GM23338 (cell line): ENCODE measurements around the gene SLC30A1.

Experiments used
- CREB1 ChIP-seq: fragments of 250-450 bp; sonication (Bioruptor Pico); IDR thresholded peaks from 2 replicates; pipeline ENCODE4 v1.5.0; 2020; ENCODE audit warnings: low read depth, mild to moderate bottlenecking, moderate library complexity
- CTCF ChIP-seq, 2 experiments: fragments of 200-600 bp in 1 of 2; sonication (generic) in 1 of 2; conservative IDR thresholded peaks; 2 replicates each; pipeline versions ENCODE4 v1.5.1 to v1.6.1; 2016 to 2017; ENCODE audit warnings: antibody characterized with exemption in 2 of 2, low read depth in 2 of 2, mild to moderate bottlenecking in 2 of 2, moderate library complexity in 1 of 2
- EZH2 ChIP-seq: fragments of 200-600 bp; sonication (generic); IDR thresholded peaks from one replicate; pipeline ENCODE4 v1.8.0; 2017; ENCODE audit warnings: antibody characterized with exemption, mild to moderate bottlenecking, low read depth; ENCODE audit not compliant: unreplicated experiment
- EZH2phosphoT487 ChIP-seq: fragments of 200-600 bp; sonication (generic); IDR thresholded peaks from one replicate; pipeline ENCODE4 v1.8.1; 2018; ENCODE audit warnings: antibody characterized with exemption; ENCODE audit not compliant: unreplicated experiment
- JUNB ChIP-seq: IDR thresholded peaks from one replicate; pipeline ENCODE4 v1.6.1; 2016; ENCODE audit warnings: antibody characterized with exemption; ENCODE audit not compliant: unreplicated experiment
- NANOG ChIP-seq: IDR thresholded peaks from 2 replicates; pipeline ENCODE4 v1.6.1; 2016; ENCODE audit warnings: antibody characterized with exemption, borderline replicate concordance
- POLR2AphosphoS5 ChIP-seq: IDR thresholded peaks from 2 replicates; pipeline ENCODE4 v1.6.1; 2016; ENCODE audit warnings: antibody characterized with exemption, low read depth
- REST ChIP-seq: IDR thresholded peaks from one replicate; pipeline ENCODE4 v1.6.1; 2018; ENCODE audit warnings: antibody characterized with exemption; ENCODE audit not compliant: unreplicated experiment
- STAT1 ChIP-seq: IDR thresholded peaks from one replicate; pipeline ENCODE4 v1.6.1; 2016; ENCODE audit warnings: antibody characterized with exemption; ENCODE audit not compliant: unreplicated experiment
- ZNF114 ChIP-seq: fragments of 250-450 bp; sonication (Bioruptor Pico); IDR thresholded peaks from 2 replicates; pipeline ENCODE4 v1.5.0; 2020; ENCODE audit warnings: mild to moderate bottlenecking, moderate library complexity
- ZNF331 ChIP-seq: fragments of 250-450 bp; sonication (Bioruptor Pico); IDR thresholded peaks from 2 replicates; pipeline ENCODE4 v1.5.0; 2020; ENCODE audit warnings: low read depth, mild to moderate bottlenecking, moderate library complexity

DNA sequence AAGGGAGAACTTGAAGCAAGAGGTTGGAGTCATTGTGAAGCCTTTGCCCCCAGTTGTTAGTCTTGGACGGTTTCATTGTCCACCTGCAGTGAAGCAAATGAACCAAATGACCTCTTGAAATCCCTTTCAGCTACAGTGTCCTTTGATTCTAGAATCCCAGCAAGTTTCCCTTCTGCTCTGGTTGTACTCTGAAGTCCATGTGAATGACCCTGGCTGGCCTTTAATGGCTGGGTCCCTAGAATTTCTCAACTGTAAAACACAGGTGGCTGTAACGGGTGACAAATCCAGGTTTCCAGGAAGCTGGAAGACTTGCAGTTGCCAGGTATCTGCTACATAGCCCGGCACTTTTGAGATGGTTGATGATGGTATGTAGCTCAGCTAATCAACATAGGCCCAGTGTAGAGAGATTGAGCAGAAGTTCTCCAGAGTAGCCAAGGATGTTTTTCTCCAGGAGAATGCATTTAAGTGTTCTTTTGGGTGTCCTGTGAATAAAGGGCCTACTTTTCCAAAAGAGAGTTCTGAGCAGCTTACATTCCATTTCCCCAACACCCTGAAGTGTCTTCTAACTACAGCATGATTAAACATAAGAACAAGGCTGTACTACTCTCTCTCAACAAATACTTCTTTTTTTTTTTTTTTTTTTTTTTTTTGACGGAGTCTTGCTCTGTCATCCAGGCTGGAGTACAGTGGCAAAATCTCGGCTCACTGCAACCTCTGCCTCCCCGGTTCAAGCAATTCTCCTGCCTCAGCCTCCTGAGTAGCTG is 17.6 kb upstream of the SLC30A1 start:
- TF ChIP-seq CTCF (conservative IDR thresholded peaks at IDR 0.05; ENCODE audit: low read depth in 2 of 2) (no peak), EZH2 (no peak), POLR2AphosphoS5 (no peak), CREB1 (CRISPR knock-in tag) (no peak), ZNF331 (CRISPR knock-in tag) (no peak), STAT1 (no peak), JUNB (no peak), REST (no peak), EZH2phosphoT487 (no peak), ZNF114 (CRISPR knock-in tag) (no peak), NANOG (no peak)
